Uterus (tissue), 2 donors: ENCODE measurements around the gene ARSA.

Experiments
- CTCF ChIP-seq, 4 experiments: fragments of 200-600 bp in 2 of 4; fragments of 450-650 bp in 2 of 4; sonication (generic) in 2 of 4; IDR thresholded peaks; one replicate each; pipeline ENCODE4 v1.5.1; 2016 to 2019; ENCODE audit warnings: antibody characterized with exemption in 4 of 4, mild to moderate bottlenecking in 2 of 4, moderate library complexity in 1 of 4
- POLR2A ChIP-seq, 2 donors: fragments of 450-650 bp; IDR thresholded peaks; one replicate each; pipeline ENCODE4 v1.6.1; 2016; ENCODE audit warnings: antibody characterized with exemption in 2 of 2, mild to moderate bottlenecking in 1 of 2, moderate library complexity in 1 of 2

GRCh38 chr22:50609599-50609998 lies 18.4 kb downstream of the ARSA start:
- TF ChIP-seq POLR2A (IDR thresholded peaks at IDR 0.05): no peak
- TF ChIP-seq CTCF (IDR thresholded peaks at IDR 0.05): no peak
